ENCODE data around the gene TYW3.

GRCh38 chr1:74714429-74715235 lies 18.3 kb upstream of the TYW3 start:
- TF ChIP-seq CTCF (conservative IDR thresholded peaks at IDR 0.05; ENCODE audit: low read depth, low read length) (no peak), EZH2 (IDR thresholded peaks at IDR 0.05; ENCODE audit: borderline replicate concordance, low read depth, low read length, poor library complexity, severe bottlenecking) (no peak)
